ENCODE results near the gene PFN3. TPM values are rescaled to one million over a fixed set of nuclear protein-coding genes. Genes with fewer than 3 reads are reported as not detected.

Gene PFN3
- total RNA-seq, 4 donors from 2014 or later, result not detected

GRCh38 chr5:177414481-177414880 lies 14.0 kb upstream of the PFN3 start:
- no peak for TF ChIP-seq POLR2A (IDR thresholded peaks at IDR 0.05)
- no peak for TF ChIP-seq CTCF (IDR thresholded peaks at IDR 0.05)
- H3K4me3 ChIP-seq, result no peak overlapping the region
- H3K9me3 ChIP-seq, result no peaks in the 10 kb centered on the region
- intact Hi-C loops (cut with DNase I; ENCODE audit: low total_unique reads), result no loop called here
- H3K36me3 ChIP-seq, result no peaks in the 10 kb centered on the region
- H3K27me3 ChIP-seq, result no peaks in the 10 kb centered on the region
- H3K27ac ChIP-seq, result no peak overlapping the region
- no peak for DNase-seq
- H3K4me1 ChIP-seq, result no peaks in the 10 kb centered on the region

GRCh38 chr5:177412603-177413233 lies 12.3 kb upstream of the PFN3 start:
- no peaks in the 10 kb centered on the region for H3K36me3 ChIP-seq
- no peaks in the 10 kb centered on the region for H3K9me3 ChIP-seq
- no peak for DNase-seq

GRCh38 chr5:177410575-177410974 lies 10.1 kb upstream of the PFN3 start:
- DNase-seq, result no peak
- intact Hi-C loops (cut with DNase I; ENCODE audit: low total_unique reads), result no loop called here
- no peak overlapping the region for H3K27ac ChIP-seq
- H3K4me3 ChIP-seq, result no peak overlapping the region
- H3K9me3 ChIP-seq, result no peaks in the 10 kb centered on the region
- TF ChIP-seq POLR2A (IDR thresholded peaks at IDR 0.05) (no peak), CTCF (IDR thresholded peaks at IDR 0.05) (no peak)
- H3K27me3 ChIP-seq, result no peaks in the 10 kb centered on the region
- H3K4me1 ChIP-seq, result no peaks in the 10 kb centered on the region
- no peaks in the 10 kb centered on the region for H3K36me3 ChIP-seq

More at GRCh38 chr5:177412603-177413233, 12.3 kb upstream of the PFN3 start:
- H3K27ac ChIP-seq, result no peak overlapping the region
- intact Hi-C loops (cut with DNase I; ENCODE audit: low total_unique reads), result no loop called here
- H3K4me1 ChIP-seq, result no peaks in the 10 kb centered on the region
- no peak overlapping the region for H3K4me3 ChIP-seq
- TF ChIP-seq CTCF (IDR thresholded peaks at IDR 0.05), result no peak
- no peak for TF ChIP-seq POLR2A (IDR thresholded peaks at IDR 0.05)
- H3K27me3 ChIP-seq, result no peaks in the 10 kb centered on the region

GRCh38 chr5:177409043-177409801 lies 8.8 kb upstream of the PFN3 start, which contains the start of gene F12:
Gene F12, minus strand, starts transcription at chr5:177409564. Its CDS starts 37 bp downstream, at chr5:177409527.
- H3K9me3 ChIP-seq, result no peaks in the 10 kb centered on the region
- peaks cover 0 to under 1% of the 10 kb centered on the region in 2 donors for H3K27me3 ChIP-seq
- no peak within 1 kb of the TSS for H3K4me3 ChIP-seq
- peaks cover 0 to 7% of the 10 kb centered on the region in 2 donors for H3K4me1 ChIP-seq
- H3K36me3 ChIP-seq, result no peaks in the 10 kb centered on the region
- DNase-seq, result no peak
- intact Hi-C loops (cut with DNase I; ENCODE audit: low total_unique reads), result loop anchor here (5.0 kb wide), 1 partner anchor 93 kb away; no protein-coding TSS in a partner anchor
- no peak within 1 kb of the TSS for H3K27ac ChIP-seq
- TF ChIP-seq CTCF (IDR thresholded peaks at IDR 0.05) (no peak), POLR2A (IDR thresholded peaks at IDR 0.05) (no peak)

GRCh38 chr5:177405805-177406204 lies 5.3 kb upstream of the PFN3 start:
- Histone ChIP-seq H3K9me3 (no peaks in the 10 kb centered on the region), H3K36me3 (no peaks in the 10 kb centered on the region), H3K27ac (no peak overlapping the region), H3K27me3 (peaks cover 25 to 30% of the 10 kb centered on the region in 2 donors), H3K4me1 (peaks cover 0 to 17% of the 10 kb centered on the region in 2 donors), H3K4me3 (no peak overlapping the region)
- intact Hi-C loops (cut with DNase I; ENCODE audit: low total_unique reads), result loop anchor here (5.0 kb wide), 1 partner anchor 96 kb away; no protein-coding TSS in a partner anchor
- no peak for DNase-seq
- TF ChIP-seq POLR2A (IDR thresholded peaks at IDR 0.05) (no peak), CTCF (IDR thresholded peaks at IDR 0.05) (no peak)
